Mammary epithelial cell (primary cell): ENCODE results near the gene ZSWIM7.

Experiments used
- EZH2 ChIP-seq: IDR thresholded peaks from 2 replicates; pipeline ENCODE4 v1.6.1; 2012; ENCODE audit warnings: low read length, inconsistent platforms, borderline replicate concordance
- TF ChIP-seq, protein P1 (sequence below), 2 donors: IDR thresholded peaks in 1 of 2; conservative IDR thresholded peaks in 1 of 2; 2 replicates each; pipeline ENCODE4 v1.5.1; 2011 to 2012; ENCODE audit warnings: inconsistent platforms in 2 of 2, low read length in 2 of 2, mild to moderate bottlenecking in 2 of 2, control low read depth in 1 of 2, low read depth in 1 of 2; ENCODE audit not compliant: insufficient read depth in 1 of 2; ENCODE audit errors: extremely low read depth in 1 of 2

DNA sequence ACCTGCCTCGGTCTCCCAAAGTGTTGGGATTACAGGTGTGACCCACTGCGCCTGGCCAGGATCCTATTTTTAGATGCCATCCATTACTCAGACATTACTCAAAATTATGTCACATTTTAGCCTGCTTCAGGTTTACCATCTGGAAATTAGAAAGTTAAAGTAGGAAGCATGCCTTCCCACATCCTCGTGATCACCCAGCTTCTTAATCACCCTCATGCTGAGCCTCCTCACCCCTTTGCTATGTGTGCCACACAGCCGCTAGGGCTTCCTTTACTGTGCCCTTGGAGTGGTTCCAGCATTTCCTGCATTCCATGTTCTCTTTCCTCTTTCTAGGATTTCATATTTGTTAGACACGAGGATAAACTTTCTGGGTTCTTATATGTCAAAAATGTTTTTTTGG lies 45.3 kb downstream of the ZSWIM7 start:
- TF ChIP-seq, protein P1, sequence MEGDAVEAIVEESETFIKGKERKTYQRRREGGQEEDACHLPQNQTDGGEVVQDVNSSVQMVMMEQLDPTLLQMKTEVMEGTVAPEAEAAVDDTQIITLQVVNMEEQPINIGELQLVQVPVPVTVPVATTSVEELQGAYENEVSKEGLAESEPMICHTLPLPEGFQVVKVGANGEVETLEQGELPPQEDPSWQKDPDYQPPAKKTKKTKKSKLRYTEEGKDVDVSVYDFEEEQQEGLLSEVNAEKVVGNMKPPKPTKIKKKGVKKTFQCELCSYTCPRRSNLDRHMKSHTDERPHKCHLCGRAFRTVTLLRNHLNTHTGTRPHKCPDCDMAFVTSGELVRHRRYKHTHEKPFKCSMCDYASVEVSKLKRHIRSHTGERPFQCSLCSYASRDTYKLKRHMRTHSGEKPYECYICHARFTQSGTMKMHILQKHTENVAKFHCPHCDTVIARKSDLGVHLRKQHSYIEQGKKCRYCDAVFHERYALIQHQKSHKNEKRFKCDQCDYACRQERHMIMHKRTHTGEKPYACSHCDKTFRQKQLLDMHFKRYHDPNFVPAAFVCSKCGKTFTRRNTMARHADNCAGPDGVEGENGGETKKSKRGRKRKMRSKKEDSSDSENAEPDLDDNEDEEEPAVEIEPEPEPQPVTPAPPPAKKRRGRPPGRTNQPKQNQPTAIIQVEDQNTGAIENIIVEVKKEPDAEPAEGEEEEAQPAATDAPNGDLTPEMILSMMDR (conservative IDR thresholded peaks at IDR 0.05 in 1 of 2, IDR thresholded peaks at IDR 0.05 in 1 of 2; ENCODE audit: extremely low read depth in 1 of 2, insufficient read depth in 1 of 2, low read depth in 1 of 2, low read length in 2 of 2): peak in 1 of 2 donors; percentile 21
- no peak for TF ChIP-seq EZH2
